ENCODE measurements around the gene USP10. TPM values are rescaled to one million over a fixed set of nuclear protein-coding genes. Genes with fewer than 3 reads are reported as not detected.

USP10 gene
- total RNA-seq, 1 donor from 2014 or later, result 53.8 TPM

- intact Hi-C loops (cut with DNase I), result no loop called here
- no peak for DNase-seq (ENCODE audit: low spot score)
Observed at GRCh38 chr16:84825896-84826557, 126.2 kb downstream of the USP10 start.

GRCh38 chr16:84826558-84826941 is 126.8 kb downstream of the USP10 start:
- DNase-seq (ENCODE audit: low spot score), result no peak
- intact Hi-C loops (cut with DNase I), result no loop called here

- intact Hi-C loops (cut with DNase I), result no loop called here
- no peak for DNase-seq (ENCODE audit: low spot score)
Observed at GRCh38 chr16:84827131-84827574, 127.4 kb downstream of the USP10 start.

GRCh38 chr16:84827897-84828296 is 128.1 kb downstream of the USP10 start:
- intact Hi-C loops (cut with DNase I), result no loop called here
- DNase-seq (ENCODE audit: low spot score), result no peak

GRCh38 chr16:84828322-84828721 is 128.5 kb downstream of the USP10 start:
- intact Hi-C loops (cut with DNase I), result no loop called here
- no peak for DNase-seq (ENCODE audit: low spot score)

Other genes starting within 250 kb of the USP10 start
- gene MEAK7, start 195.3 kb upstream of the USP10 start, total RNA-seq, result 8.5 TPM
- 11.0 TPM for gene COTL1, start 81.9 kb upstream of the USP10 start, total RNA-seq
- gene KLHL36, start 51.5 kb upstream of the USP10 start, total RNA-seq, result 53.2 TPM
- gene CRISPLD2, start 120.0 kb downstream of the USP10 start, total RNA-seq, result 16.3 TPM

All from cardiac septum (tissue), 1 donor.